ENCODE measurements around the gene NEDD9. TPM values are rescaled to one million over a fixed set of nuclear protein-coding genes. Genes with fewer than 3 reads are reported as not detected.

Gene NEDD9
- total RNA-seq, 2 donors from 2014 or later = 63.5 to 64.9 TPM

- Mint-ChIP-seq H3K27me3 (no peaks in the 10 kb centered on the region), H3K4me3 (no peak overlapping the region), H3K4me1 (peaks cover 3% of the 10 kb centered on the region), H3K36me3 (ENCODE audit: low read depth) (peaks cover 12% of the 10 kb centered on the region), H3K27ac (no peak overlapping the region)
- H3K9me3 ChIP-seq (ENCODE audit: control insufficient read depth, low read length, poor library complexity, severe bottlenecking) = no peaks in the 10 kb centered on the region
- ATAC-seq (no peak), DNase-seq (no peak)
These were observed 39.0 kb downstream of the NEDD9 start for GRCh38 chr6:11193434-11193833.

GRCh38 chr6:11192167-11192566 lies 40.3 kb downstream of the NEDD9 start:
- Mint-ChIP-seq H3K36me3 (ENCODE audit: low read depth) (peaks cover 21% of the 10 kb centered on the region), H3K27me3 (no peaks in the 10 kb centered on the region), H3K27ac (no peak overlapping the region), H3K4me1 (no peaks in the 10 kb centered on the region), H3K4me3 (no peak overlapping the region)
- no peak for DNase-seq
- ATAC-seq = no peak
- H3K9me3 ChIP-seq (ENCODE audit: control insufficient read depth, low read length, poor library complexity, severe bottlenecking) = no peaks in the 10 kb centered on the region

- H3K4me3 Mint-ChIP-seq = no peak overlapping the region
- no peak overlapping the region for H3K27ac Mint-ChIP-seq
- peaks cover 23% of the 10 kb centered on the region for H3K36me3 Mint-ChIP-seq (ENCODE audit: low read depth)
These were observed 41.7 kb downstream of the NEDD9 start for GRCh38 chr6:11190625-11191245.

GRCh38 chr6:11189865-11190624 lies 42.4 kb downstream of the NEDD9 start:
- DNase-seq = no peak
- ATAC-seq = no peak
- Mint-ChIP-seq H3K4me1 (no peaks in the 10 kb centered on the region), H3K27me3 (no peaks in the 10 kb centered on the region), H3K36me3 (ENCODE audit: low read depth) (peaks cover 23% of the 10 kb centered on the region), H3K4me3 (no peak overlapping the region), H3K27ac (no peak overlapping the region)
- H3K9me3 ChIP-seq (ENCODE audit: control insufficient read depth, low read length, poor library complexity, severe bottlenecking) = no peaks in the 10 kb centered on the region

More at GRCh38 chr6:11190625-11191245, 41.7 kb downstream of the NEDD9 start:
- ATAC-seq (no peak), DNase-seq (no peak)
- Mint-ChIP-seq H3K4me1 (no peaks in the 10 kb centered on the region), H3K27me3 (no peaks in the 10 kb centered on the region)
- H3K9me3 ChIP-seq (ENCODE audit: control insufficient read depth, low read length, poor library complexity, severe bottlenecking) = no peaks in the 10 kb centered on the region

GRCh38 chr6:11188161-11188915 lies 44.1 kb downstream of the NEDD9 start:
- DNase-seq (no peak), ATAC-seq (no peak)
- no peaks in the 10 kb centered on the region for H3K9me3 ChIP-seq (ENCODE audit: control insufficient read depth, low read length, poor library complexity, severe bottlenecking)
- Mint-ChIP-seq H3K4me1 (no peaks in the 10 kb centered on the region), H3K27ac (no peak overlapping the region), H3K36me3 (ENCODE audit: low read depth) (peaks cover 23% of the 10 kb centered on the region), H3K4me3 (no peak overlapping the region), H3K27me3 (no peaks in the 10 kb centered on the region)

GRCh38 chr6:11187301-11187700 lies 45.2 kb downstream of the NEDD9 start:
- Mint-ChIP-seq H3K4me1 (no peaks in the 10 kb centered on the region), H3K27ac (no peak overlapping the region), H3K4me3 (no peak overlapping the region), H3K36me3 (ENCODE audit: low read depth) (peaks cover 23% of the 10 kb centered on the region), H3K27me3 (no peaks in the 10 kb centered on the region)
- H3K9me3 ChIP-seq (ENCODE audit: control insufficient read depth, low read length, poor library complexity, severe bottlenecking) = no peaks in the 10 kb centered on the region
- ATAC-seq (no peak), DNase-seq (no peak)

GRCh38 chr6:11185204-11185842 lies 47.1 kb downstream of the NEDD9 start:
- Mint-ChIP-seq H3K27ac (no peak overlapping the region), H3K27me3 (no peaks in the 10 kb centered on the region), H3K4me3 (no peak overlapping the region), H3K4me1 (no peaks in the 10 kb centered on the region), H3K36me3 (ENCODE audit: low read depth) (peaks cover 17% of the 10 kb centered on the region)
- no peaks in the 10 kb centered on the region for H3K9me3 ChIP-seq (ENCODE audit: control insufficient read depth, low read length, poor library complexity, severe bottlenecking)
- no peak for DNase-seq
- ATAC-seq = no peak

- no peaks in the 10 kb centered on the region for H3K9me3 ChIP-seq (ENCODE audit: control insufficient read depth, low read length, poor library complexity, severe bottlenecking)
- Mint-ChIP-seq H3K4me1 (no peaks in the 10 kb centered on the region), H3K4me3 (no peak overlapping the region), H3K36me3 (ENCODE audit: low read depth) (peaks cover 16% of the 10 kb centered on the region), H3K27ac (no peak overlapping the region), H3K27me3 (no peaks in the 10 kb centered on the region)
- ATAC-seq (no peak), DNase-seq (no peak)
These were observed 48.6 kb downstream of the NEDD9 start for GRCh38 chr6:11183761-11184362.

- peak overlapping the region; percentile 16 for H3K27ac Mint-ChIP-seq
- H3K36me3 Mint-ChIP-seq (ENCODE audit: low read depth) = no peaks in the 10 kb centered on the region
- no peaks in the 10 kb centered on the region for H3K4me1 Mint-ChIP-seq
These were observed 50.9 kb downstream of the NEDD9 start for GRCh38 chr6:11181478-11182136.

GRCh38 chr6:11179419-11180202 lies 52.9 kb downstream of the NEDD9 start:
- Mint-ChIP-seq H3K27ac (no peak overlapping the region), H3K36me3 (ENCODE audit: low read depth) (no peaks in the 10 kb centered on the region), H3K4me1 (peaks cover 3% of the 10 kb centered on the region), H3K4me3 (no peak overlapping the region), H3K27me3 (no peaks in the 10 kb centered on the region)
- H3K9me3 ChIP-seq (ENCODE audit: control insufficient read depth, low read length, poor library complexity, severe bottlenecking) = no peaks in the 10 kb centered on the region
- DNase-seq (no peak), ATAC-seq (no peak)

More at GRCh38 chr6:11181478-11182136, 50.9 kb downstream of the NEDD9 start:
- H3K9me3 ChIP-seq (ENCODE audit: control insufficient read depth, low read length, poor library complexity, severe bottlenecking) = no peaks in the 10 kb centered on the region
- H3K4me3 Mint-ChIP-seq = no peak overlapping the region
- H3K27me3 Mint-ChIP-seq = no peaks in the 10 kb centered on the region
- DNase-seq (no peak), ATAC-seq (no peak)

GRCh38 chr6:11179088-11179418 lies 53.4 kb downstream of the NEDD9 start:
- H3K9me3 ChIP-seq (ENCODE audit: control insufficient read depth, low read length, poor library complexity, severe bottlenecking) = no peaks in the 10 kb centered on the region
- Mint-ChIP-seq H3K4me1 (peaks cover 3% of the 10 kb centered on the region), H3K36me3 (ENCODE audit: low read depth) (no peaks in the 10 kb centered on the region), H3K27ac (no peak overlapping the region), H3K27me3 (no peaks in the 10 kb centered on the region), H3K4me3 (no peak overlapping the region)
- no peak for DNase-seq
- ATAC-seq = no peak

GRCh38 chr6:11177271-11177670 lies 55.2 kb downstream of the NEDD9 start:
- H3K36me3 Mint-ChIP-seq (ENCODE audit: low read depth) = no peaks in the 10 kb centered on the region
- peaks cover 9% of the 10 kb centered on the region for H3K4me1 Mint-ChIP-seq
- H3K27ac Mint-ChIP-seq = no peak overlapping the region
- no peak overlapping the region for H3K4me3 Mint-ChIP-seq
- ATAC-seq = no peak
- no peaks in the 10 kb centered on the region for H3K9me3 ChIP-seq (ENCODE audit: control insufficient read depth, low read length, poor library complexity, severe bottlenecking)
- no peak for DNase-seq
- H3K27me3 Mint-ChIP-seq = no peaks in the 10 kb centered on the region
